Activated CD4-positive, alpha-beta T cell treated with anti-CD3 and anti-CD28 coated beads for 1 hour (primary cell): ENCODE data around the gene CAMK2A.
"Not testable (repeated sequence)": the region's sequence is repeated elsewhere in the genome, so short reads cannot be mapped to it uniquely, and the experiment has no call there.

Source experiments
- DNase-seq: peaks from one replicate; pipeline ENCODE4 v3.0.0-alpha.2; 2020

CAMK2A gene

DNA sequence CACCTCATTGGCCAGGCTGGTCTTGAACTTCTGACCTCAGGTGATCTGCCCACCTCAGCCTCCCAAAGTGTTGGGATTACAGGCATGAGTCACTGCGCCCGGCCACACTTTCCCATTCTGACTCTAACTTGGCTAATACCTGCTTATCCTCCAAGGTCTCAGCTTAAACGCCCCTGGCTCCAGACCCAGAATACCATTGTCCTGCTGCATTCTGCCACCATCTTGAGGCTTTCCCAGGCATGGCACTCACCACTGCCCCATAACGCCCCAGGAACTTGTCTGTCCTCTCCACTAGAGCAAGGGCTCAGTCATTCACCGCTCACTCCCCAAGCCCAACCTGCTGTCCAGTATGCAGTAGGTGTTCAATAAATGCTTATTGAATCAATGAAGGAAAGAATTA is 39.8 kb downstream of the CAMK2A start:
- no peak for DNase-seq

DNA sequence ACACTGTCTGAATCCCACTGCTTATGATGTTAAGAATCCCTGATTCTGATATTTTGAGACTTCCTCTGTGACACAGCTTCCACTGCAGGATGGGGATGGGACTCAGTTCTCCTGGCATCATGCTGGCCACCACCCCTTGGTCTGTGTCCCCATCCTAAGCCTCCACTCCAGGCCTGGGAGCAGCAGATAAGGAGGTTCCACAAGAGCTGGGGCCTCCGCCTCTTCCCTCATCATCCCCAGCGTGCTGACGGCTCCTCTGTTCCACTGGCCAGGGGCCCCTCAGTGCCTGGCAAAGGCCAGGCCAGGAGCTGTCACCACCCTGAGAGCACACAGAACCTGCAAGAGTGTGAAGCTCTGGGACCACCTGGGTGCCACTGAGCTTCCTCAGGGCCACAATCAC is 40.6 kb downstream of the CAMK2A start:
- DNase-seq, result no peak

DNA sequence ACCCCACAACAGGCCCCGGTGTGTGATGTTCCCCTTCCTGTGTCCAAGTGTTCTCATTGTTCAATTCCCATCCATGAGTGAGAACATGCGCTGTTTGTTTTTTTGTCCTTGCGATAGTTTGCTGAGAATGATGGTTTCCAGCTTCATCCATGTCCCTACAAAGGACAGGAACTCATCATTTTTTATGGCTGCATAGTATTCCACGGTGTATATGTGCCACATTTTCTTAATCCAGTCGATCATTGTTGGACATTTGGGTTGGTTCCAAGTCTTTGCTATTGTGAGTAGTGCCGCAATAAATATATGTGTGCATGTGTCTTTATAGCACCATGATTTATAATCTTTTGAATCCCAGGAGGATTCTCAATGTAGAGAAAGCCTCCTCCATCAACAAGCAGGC is 41.1 kb downstream of the CAMK2A start:
- not testable (repeated sequence) for DNase-seq

DNA sequence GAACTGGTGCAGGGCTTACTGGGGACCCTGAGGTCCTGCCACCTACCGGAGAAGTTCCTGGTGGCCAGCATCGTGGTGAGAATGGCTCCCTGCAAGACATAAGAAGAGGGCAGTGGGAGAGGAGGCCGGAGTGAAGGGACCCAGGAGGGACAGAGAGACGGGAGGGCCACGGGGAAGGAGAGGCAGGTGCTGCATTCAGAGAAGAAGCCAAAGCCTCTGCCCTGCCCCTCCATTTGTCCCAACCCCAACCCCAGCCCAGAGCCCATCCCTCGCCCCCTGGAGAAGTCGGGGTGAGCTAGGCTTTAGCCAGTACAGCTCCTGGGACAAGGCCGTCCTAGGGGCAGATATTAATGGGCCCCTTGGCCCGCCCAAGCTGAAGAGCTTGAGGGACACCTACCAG is 41.8 kb downstream of the CAMK2A start:
- no peak for DNase-seq

DNA sequence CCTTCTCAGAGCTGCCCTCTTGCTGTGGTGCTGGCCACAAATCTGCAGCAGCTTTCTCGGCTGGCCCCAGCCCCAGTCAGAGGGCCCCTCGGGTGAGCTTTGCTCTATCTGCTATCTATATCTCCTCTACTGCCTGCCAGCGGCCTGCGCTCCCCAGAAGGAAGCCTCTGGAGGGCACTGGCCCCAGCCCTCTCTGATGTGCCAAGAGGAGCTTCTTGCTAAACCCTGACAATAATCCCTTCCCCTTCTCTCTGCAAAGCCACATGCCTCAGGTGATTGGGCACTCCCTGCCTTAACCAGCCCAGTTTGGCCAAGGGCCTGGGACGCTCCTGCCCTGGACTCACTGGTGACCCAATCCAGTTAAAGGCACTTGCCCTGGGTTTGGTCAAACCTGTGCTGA is 42.7 kb downstream of the CAMK2A start:
- DNase-seq, result no peak

DNA sequence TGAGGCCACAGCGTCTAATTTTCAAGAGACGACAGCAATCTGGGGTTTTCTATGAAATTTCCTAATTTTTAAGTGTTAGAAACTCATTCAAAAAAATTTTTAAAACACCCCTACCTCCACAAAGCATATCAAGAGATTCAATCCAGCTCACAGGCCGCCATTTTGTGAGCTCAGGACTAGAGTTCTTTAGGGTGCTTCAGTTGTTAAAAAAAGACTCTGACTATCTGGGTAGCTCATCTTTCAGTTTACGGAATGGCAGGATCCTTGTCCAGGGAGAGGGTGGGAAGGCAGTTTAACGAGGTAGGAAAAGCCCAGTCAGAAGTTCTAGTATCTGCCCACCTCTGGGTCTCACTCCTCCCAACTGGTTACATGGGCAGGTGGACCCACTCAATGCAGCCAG is 43.1 kb downstream of the CAMK2A start:
- no peak for DNase-seq

DNA sequence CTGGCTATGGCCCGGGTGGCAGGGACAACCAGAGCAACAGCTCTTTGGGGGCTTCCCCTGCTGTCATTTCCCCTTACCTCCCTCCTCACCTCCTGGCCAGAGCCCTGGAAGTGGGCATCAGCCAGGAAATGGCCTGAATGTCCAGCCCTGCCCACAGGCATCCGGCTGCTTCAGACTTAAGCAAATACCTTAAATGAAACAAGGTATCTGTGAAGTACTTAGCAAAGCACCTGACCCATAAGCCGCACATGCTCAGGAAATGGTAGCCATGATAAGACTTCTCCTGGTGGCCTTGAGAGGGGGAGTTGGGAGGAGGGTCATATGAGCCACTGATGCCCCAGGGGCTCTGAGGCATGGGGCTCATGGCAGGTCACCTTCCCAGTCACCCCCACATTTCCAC is 43.8 kb downstream of the CAMK2A start:
- no peak for DNase-seq

DNA sequence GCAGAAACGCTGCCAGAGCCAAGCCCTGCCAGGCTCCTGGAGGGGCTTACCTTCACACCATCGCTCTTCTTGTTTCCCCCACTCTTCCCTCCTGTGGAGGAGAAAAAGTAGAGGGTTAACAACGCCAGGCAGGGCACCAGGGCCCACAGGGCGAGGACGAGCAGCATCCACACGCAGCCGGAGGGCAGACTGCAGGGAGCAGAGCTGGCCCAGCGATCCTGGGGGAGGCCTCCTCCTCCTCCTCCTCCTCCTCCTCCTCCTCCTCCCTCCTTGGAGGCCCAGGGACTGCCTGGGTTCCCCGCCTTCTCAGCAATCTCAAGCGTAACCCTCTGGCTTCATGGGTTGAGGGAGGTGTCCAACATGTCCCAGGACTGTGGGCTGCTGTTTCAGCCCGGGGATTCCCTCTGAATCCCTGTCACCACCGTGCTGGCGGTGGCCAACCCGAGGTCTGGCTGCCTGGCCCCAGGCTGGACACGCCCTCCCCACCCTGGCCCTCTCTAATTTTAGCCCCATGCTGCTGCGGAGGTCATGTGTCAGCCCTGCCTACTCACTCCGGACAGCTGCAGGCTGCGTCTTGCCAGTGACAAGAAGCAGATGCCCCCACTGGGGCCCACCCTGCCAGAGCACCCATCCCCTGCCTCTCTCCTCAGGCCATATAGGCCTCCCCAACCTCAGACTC is 44.3 kb downstream of the CAMK2A start:
- DNase-seq, result no peak

DNA sequence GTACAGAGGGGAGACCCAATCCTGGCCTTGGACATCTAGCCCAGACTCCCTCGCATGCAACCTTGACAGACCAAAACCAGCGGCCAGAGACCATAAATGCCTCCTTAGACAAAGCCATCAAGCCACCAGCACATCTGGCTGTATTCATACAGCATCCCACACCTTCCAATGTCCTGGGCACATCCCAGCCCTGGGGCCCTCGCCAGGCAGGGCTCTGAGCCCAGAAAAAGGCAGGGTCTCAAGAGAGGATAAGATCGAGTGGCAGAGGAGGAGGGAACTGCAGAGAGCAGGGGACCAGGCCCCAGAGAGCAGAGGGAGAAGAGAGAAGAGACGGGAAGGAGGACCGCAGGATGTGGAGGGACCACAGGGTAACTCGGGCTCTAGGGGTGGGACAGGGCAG is 45.4 kb downstream of the CAMK2A start:
- no peak for DNase-seq

DNA sequence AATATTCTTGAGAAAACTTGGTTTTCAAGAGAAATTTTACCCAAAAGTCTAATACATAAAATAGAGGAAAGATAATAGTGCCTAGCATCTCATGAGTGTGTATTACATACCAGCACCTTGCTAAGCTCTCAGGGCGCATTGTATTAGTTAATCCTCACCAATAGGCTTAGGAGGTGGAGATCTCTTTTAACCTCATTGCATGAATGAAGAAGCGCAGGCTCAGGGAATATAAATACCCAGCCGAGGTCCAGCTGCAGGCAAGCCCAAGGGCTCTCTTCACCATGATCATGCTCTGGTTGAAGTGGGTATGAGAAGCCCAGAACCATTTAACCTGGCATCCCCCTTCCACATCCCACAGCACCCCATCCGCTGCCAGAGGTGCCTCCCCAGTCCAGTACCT is 46.0 kb downstream of the CAMK2A start:
- DNase-seq, result no peak

DNA sequence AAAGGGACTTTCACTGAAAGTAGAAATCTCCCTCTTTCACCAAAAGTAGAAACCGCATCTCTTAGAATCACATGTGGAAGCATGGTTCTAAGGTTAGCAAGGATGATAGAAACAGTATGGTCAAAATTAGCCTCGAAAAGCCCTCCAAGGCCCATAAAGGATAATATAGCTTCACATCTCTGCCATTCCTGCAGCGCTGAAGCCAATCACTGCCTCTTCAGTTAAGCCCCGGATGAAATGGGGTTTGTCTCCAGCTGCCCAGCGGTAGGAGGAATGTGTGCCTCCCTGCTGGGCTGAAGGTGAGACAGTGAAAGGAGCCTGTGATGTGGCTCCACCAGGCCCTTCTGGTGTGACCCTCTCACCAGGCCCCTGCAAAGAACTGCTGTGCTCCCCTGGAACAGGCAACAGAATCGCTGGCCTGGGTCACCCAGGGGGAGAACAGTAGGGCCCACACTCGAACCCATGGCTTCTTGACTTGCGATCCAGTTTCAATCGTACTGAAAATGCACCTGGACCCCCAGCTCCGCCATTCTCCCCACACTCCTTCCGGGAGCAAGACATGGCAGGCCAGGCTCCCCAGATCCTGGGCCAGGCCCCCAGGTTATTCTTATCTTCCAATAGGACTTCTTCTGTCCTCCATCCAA is 47.2 kb downstream of the CAMK2A start:
- DNase-seq, result no peak

DNA sequence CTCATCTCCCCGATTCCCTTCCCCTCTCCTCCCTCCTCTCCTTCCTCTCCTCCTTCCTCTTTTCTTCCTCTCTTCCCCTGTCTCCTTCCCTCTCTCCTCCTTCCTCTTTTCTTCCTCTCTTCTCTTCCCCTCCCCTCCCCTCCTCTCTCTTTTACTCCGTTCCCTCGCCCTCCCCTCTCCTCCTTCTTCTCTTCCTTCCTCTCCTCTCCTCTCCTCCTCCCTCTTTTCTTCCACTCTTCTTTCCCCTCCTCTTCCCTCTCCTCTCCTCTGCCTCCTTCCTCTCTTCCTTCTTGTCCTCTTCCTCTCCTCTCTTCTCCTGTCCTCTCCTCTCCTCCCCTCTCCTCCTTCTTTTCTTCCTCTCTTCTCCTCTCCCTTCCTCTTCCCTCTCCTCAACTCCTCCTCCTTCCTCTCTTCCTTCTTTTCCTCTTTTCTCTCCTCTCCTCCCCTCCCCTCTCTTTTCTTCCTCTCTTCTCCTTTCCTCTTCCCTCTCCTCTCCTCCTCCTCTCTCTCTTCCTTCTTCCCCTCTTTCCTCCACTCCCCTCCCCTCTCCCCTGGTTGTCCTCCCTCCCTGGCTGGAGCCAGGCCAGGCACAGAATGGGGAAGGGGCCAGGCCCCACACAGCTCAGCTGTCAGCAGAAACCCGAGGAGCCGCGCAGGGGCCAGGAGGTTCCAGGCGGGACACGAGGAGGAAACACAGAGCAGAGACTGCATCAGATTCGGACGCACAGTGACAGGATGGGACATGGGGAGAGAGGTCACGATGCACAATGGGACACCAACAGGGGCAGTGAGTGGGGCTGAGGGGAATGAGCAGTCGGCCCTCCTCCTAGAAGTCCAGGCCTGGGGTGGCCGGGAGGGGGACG is 48.0 kb downstream of the CAMK2A start:
- DNase-seq, result no peak

DNA sequence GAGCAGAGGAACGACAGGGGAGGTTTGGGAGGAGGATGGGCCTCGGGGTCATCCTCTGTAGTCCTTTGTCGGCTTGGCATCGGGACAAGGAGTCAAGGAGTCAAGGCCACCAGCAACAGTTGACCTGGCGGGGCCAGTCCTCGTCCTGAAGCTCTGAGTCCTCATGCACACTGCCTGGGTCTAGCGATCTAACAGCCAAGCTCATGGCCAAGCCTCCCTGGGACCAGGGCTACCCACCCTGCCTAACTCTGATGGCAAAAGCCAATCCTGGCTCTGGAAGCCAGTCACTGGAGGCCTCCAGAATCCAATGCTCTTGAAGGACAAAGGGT is 49.8 kb downstream of the CAMK2A start:
- DNase-seq, result no peak

DNA sequence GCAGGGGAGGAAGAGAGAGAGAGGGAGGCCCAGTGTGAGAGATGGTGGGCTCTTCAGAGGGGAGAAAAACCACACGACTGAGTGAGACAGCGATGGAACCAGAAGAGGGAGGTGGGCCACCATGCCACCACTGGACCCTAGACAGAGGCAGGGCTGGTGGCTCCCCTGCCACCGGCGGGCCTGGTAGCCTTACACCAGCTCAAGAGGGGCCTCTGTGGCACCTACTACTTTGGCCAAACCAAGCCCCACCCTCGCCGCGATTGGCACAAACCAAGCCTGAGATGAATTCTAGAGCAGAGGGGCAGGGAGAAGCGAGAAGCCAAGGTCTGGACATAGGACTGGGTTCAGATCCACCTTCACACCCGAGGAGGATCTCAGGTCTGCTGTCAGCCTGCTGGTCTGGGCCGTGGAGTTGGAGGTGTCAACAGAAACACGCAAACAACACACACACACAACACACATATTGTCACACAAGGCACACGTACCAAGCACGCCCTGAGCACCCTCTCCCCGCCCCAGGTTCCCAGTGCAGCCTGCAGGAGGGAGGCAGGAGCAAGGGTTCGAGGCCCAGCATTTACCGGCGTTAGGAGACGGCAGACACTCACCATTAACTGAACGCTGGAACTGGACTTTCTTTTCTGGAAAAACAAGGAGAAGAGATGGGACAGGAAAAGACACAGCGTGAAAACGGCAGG is 50.3 kb downstream of the CAMK2A start:
- DNase-seq, result no peak

DNA sequence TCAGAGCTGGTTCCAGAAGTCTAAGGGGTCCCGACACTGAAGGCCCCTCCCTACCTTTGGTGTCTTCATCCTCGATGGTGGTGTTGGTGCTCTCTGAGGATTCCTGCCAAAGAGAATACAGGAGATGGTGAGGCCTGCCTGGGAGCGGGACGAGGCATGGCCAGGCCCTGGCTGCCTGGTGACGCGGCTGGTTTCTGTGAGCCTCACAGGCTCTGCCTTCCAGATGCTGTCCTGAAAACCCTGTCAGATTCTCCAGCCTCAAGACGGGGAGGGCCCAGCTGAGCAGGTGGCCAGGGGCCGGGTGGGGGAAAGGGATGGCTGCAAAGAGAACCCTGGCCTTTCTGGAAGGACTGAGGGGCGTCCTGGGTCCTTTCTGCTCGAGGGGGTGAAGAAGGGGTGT is 50.9 kb downstream of the CAMK2A start:
- no peak for DNase-seq

DNA sequence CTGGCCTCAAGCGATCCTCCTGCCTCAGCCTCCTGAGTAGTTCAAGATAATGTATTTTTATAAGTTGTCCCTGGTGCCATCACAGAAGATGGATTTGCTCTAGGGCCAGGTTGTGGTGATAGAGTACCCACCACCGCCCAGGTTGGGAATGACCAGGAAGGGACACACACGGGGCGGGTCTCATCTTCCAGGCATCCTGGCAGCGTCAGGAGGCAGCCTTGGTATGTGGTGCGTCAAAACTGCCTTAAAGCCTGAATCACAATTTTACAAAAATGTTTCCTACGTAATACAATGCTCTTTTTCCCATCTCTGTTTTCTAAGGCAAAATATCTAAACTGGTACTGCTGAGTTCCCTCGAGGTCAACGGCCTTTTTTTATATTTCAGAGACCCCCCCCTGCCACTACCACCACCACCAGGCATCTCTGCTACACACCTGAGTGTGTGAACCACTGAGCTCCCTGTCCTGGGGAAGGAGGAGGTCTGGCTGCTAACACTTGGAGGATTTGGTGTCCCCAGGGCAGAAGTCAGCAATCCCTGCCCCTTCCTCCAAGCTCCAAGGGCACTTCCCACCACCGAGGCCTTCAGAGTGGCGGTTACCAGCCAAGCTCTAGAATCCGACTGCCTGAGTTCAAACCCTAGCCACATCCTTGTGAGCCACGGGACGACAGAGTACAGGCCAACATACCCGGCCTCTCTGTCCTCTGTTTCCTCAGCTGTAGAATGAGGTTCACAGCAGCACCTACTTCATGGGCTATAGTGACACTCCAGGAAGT is 52.4 kb downstream of the CAMK2A start:
- no peak for DNase-seq

DNA sequence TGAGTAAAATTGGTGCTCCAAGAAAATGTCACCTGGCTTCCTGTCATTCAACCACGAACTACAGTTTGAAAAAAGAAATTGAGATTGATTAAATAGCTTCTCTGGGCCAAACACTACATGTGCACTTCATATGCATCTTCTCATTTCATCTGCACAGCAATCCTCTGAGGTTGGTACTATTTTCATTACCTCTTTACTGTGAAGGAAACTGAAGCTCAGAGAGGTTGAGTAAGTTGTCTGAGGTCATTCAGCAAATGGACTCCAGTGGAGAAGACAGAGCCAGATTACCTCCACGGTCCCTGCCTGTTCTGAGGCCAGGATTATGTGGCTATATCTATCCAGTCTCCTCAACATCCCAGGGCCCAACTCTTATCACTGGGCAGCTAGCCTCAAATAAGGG is 53.3 kb downstream of the CAMK2A start:
- no peak for DNase-seq

DNA sequence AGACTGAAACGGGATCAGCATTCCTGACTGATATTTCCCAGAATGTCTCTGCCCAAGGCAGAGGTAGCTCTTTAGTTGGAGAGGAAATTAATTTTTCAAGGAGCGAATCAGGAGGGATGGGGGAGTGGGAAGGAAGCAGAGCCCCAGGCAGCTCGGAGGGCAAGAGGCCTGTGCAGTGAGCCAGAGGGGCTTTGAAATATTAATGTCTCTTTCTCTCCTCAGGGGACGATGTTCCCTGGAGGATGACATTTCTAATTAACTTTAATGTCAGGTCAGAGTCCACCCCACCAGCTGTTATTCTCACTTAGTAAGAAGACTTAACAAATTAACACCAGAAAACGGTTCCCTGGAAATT is 54.1 kb downstream of the CAMK2A start:
- DNase-seq, result no peak

DNA sequence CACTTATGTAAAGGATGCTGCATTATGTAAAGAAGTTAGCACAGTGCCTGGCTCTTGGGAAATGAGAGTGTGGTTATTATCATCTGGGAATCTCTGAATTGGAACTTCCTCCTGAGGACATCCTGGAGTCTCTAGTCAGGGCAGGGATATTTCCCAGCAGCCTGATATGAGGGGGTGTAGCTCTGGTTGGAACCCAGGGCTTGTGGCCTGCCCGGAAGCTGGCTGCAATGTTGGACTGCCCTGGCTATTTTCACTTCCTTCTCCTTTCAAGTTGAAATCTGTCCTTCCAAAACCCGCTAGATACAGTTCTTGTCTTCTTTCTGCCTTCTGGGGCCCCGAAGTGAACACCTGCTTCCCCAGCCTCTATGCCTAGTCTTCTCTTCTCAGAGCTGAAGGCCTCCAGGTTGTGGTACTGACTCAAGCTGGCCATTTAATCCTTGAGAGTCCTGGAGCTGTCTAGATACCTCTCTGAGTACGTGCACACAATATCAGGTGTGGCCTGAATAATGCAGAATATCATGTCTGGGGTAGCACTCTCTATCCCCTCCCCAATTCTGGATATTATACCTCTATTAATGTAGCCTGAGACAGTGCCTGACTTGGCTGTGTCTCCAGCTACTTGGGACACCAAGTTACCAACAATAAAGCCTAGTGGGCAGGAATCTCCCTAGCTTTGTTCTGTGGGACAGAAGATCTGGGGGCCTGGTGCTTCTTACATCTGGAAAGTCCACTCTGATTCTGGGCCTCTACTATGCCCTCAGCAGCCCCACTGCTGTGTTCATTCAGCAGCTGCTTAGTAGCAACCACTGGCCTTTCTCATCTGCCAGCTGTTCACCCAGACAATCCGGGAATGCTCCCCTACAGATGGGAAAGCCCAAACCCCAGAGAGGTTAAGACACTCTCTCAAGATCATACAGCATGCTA is 54.7 kb downstream of the CAMK2A start:
- DNase-seq, result no peak

DNA sequence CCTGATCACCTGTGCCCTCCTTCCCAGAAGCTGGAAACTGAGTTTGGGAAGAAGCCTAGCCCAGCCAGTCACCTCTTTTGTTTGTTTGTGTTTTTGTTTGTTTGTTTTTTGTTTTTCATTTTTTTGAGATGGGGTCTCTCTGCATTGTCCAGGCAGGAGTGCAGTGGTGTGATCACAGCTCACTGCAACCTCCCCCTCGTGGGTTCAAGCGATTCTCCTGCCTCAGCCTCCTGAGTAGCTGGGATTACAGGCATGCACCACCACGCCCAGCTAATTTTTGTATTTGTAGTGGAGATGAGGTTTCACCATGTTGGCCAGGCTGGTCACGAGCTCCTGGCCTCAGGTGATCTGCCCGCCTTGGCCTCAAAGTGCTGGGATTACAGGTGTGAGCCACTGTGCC is 55.9 kb downstream of the CAMK2A start:
- not testable (repeated sequence) for DNase-seq

DNA sequence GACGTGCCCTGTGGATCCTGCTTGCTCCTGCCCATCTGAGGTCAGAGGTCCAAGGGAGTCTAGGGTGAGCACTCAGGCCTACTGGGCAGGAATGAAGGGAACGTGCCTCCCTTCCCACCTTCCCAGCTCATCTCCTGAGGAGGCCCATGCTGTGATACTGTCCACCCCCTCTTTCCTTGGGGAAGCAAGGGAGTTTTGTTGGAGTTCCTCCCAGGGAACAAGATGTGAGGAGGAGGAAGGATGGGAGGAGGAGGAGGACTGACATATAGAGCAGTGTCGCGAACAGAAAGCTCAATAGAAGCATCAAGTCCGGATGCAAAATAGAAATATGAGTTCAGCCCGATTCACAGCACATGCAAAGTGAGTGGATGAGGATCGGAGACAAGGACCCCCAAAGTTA is 58.7 kb downstream of the CAMK2A start:
- DNase-seq, result no peak

DNA sequence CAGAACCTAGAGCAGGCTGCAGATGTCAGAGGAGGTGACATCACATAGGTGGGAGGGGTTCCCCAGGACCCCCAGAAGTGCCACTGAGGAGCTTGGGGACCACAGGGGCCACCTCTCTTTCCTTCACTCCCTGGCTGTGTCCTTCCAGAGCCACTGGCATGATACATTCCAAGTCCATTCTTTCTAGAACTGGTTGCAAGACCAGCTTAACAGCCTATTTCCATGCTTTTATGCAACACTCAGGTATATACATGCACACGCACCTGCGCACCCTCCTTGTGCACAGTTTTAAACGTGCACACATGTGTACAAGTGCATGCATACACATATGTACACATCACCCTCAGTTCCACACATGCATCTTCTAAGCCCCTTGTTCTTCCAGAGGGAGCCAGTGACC is 60.0 kb downstream of the CAMK2A start:
- no peak for DNase-seq
